ENCODE results near the gene REEP3.
"Not testable (repeated sequence)": the region's sequence is repeated elsewhere in the genome, so short reads cannot be mapped to it uniquely, and the experiment has no call there.

Gene REEP3

DNA sequence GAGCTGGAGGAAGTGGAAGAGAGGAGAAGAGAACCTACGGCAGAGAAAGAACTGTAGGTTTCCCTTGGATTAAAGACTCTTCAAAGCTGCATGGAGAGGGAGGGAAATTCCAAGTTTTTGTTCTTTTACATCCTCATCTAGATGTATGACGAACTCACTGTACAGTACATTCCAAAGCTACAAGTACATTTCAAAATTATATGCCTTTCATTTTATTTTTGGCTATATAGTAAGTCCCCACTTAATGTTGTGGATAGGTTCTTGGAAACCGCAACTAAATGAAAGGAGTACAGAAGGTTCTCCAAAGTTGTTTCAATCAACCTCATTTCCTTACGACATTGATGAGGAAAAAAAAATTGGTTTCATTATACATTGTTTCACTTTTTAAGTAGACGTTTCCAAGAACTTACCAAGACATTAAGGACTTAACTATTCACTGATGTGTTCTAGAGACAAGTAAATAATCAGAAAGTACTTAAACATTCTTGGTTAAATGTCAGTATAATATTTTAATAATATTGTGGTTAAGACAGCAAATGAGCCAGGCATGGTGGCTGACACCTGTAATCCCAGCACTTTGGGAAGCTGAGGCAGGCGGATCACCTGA lies 39.3 kb upstream of the REEP3 start:
- Histone ChIP-seq H3K4me1 (ENCODE audit: insufficient read depth, poor library complexity, severe bottlenecking) (no peaks in the 10 kb centered on the region), H3K27me3 (ENCODE audit: insufficient read depth, poor library complexity, severe bottlenecking) (no peaks in the 10 kb centered on the region), H3K36me3 (ENCODE audit: low read depth) (no peaks in the 10 kb centered on the region), H3K9me3 (ENCODE audit: severe bottlenecking) (no peaks in the 10 kb centered on the region), H3K4me3 (ENCODE audit: severe bottlenecking) (no peak overlapping the region), H3K27ac (ENCODE audit: poor library complexity, severe bottlenecking) (no peak overlapping the region)
- DNase-seq (ENCODE audit: low spot score) (no peak), ATAC-seq (ENCODE audit: low read depth) (peak; percentile 41; the same call in 2 of the 3 replicates)
- TF ChIP-seq CTCF (IDR thresholded peaks at IDR 0.05; ENCODE audit: poor library complexity, severe bottlenecking): no peak

DNA sequence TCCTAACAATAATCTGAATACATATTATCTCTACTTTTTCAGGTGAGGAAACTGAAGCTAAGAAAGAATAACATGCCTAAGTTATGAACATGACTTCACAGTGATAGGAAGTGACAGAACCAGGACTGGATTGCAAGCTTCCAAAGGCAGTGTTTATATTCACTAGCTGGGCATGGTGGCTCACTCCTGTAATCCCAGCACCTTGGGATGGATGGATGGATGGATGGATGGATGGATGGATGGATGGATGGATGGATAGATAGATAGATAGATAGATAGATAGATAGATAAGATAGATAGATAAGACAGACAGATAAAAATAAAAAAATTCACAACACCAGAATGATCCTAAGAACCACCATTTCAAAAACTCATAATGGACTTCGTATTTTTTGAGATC lies 37.2 kb upstream of the REEP3 start:
- no peaks in the 10 kb centered on the region for H3K9me3 ChIP-seq (ENCODE audit: severe bottlenecking)
- no peaks in the 10 kb centered on the region for H3K4me1 ChIP-seq (ENCODE audit: insufficient read depth, poor library complexity, severe bottlenecking)
- DNase-seq (ENCODE audit: low spot score): no peak
- no peaks in the 10 kb centered on the region for H3K36me3 ChIP-seq (ENCODE audit: low read depth)
- H3K27ac ChIP-seq (ENCODE audit: poor library complexity, severe bottlenecking): no peak overlapping the region
- no peak overlapping the region for H3K4me3 ChIP-seq (ENCODE audit: severe bottlenecking)
- TF ChIP-seq CTCF (IDR thresholded peaks at IDR 0.05; ENCODE audit: poor library complexity, severe bottlenecking): no peak
- H3K27me3 ChIP-seq (ENCODE audit: insufficient read depth, poor library complexity, severe bottlenecking): no peaks in the 10 kb centered on the region
- ATAC-seq (ENCODE audit: low read depth): no peak

GRCh38 chr10:63487990-63488389 lies 33.2 kb upstream of the REEP3 start:
- no peaks in the 10 kb centered on the region for H3K27me3 ChIP-seq (ENCODE audit: insufficient read depth, poor library complexity, severe bottlenecking)
- DNase-seq (ENCODE audit: low spot score) (no peak), ATAC-seq (ENCODE audit: low read depth) (no peak)
- no peak overlapping the region for H3K27ac ChIP-seq (ENCODE audit: poor library complexity, severe bottlenecking)
- no peaks in the 10 kb centered on the region for H3K9me3 ChIP-seq (ENCODE audit: severe bottlenecking)
- TF ChIP-seq CTCF (IDR thresholded peaks at IDR 0.05; ENCODE audit: poor library complexity, severe bottlenecking): no peak
- H3K36me3 ChIP-seq (ENCODE audit: low read depth): no peaks in the 10 kb centered on the region
- peaks cover 20% of the 10 kb centered on the region for H3K4me1 ChIP-seq (ENCODE audit: insufficient read depth, poor library complexity, severe bottlenecking)
- no peak overlapping the region for H3K4me3 ChIP-seq (ENCODE audit: severe bottlenecking)

- Histone ChIP-seq H3K9me3 (ENCODE audit: severe bottlenecking) (no peaks in the 10 kb centered on the region), H3K36me3 (ENCODE audit: low read depth) (no peaks in the 10 kb centered on the region), H3K4me1 (ENCODE audit: insufficient read depth, poor library complexity, severe bottlenecking) (peaks cover 34% of the 10 kb centered on the region), H3K27me3 (ENCODE audit: insufficient read depth, poor library complexity, severe bottlenecking) (no peaks in the 10 kb centered on the region), H3K4me3 (ENCODE audit: severe bottlenecking) (no peak overlapping the region), H3K27ac (ENCODE audit: poor library complexity, severe bottlenecking) (no peak overlapping the region)
- DNase-seq (ENCODE audit: low spot score) (no peak), ATAC-seq (ENCODE audit: low read depth) (no peak)
- no peak for TF ChIP-seq CTCF (IDR thresholded peaks at IDR 0.05; ENCODE audit: poor library complexity, severe bottlenecking)
Observed at GRCh38 chr10:63489838-63490237, 31.4 kb upstream of the REEP3 start.

DNA sequence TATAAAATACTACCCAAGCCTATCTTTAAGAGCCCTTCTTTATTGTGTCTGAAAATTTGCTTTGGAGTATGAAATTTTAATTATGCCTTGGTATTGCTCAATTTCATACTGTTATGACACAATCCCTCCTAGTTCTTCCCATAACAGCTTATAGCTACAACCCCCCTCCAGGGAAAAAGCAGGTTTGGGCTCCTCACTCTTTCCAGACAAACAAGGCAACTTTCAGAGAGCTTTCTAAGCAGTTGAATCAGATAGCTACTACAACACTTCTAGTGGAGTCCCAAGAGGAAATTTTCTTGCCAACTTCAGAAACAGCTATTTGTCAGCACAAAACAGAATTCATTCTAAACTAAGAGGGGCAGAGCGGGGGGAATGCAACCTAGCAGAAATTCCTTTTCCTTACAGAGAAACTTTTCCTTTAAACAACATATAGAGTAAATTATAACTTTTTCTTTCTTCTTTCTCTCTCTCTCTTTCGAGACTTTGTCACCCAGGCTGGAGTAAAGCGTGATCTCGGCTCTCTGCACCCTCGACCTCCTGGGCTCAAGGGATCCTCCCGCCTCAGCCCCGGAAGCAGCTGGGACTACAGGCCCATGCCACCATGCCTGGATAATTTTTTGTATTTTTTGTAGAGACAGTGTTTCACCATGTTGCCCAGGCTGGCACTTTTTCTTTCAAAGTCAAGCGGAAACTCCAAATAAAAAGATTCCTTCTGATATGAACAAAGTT lies 29.4 kb upstream of the REEP3 start:
- Histone ChIP-seq H3K27ac (ENCODE audit: poor library complexity, severe bottlenecking) (peak overlapping the region; percentile 48), H3K9me3 (ENCODE audit: severe bottlenecking) (no peaks in the 10 kb centered on the region)
- TF ChIP-seq CTCF (IDR thresholded peaks at IDR 0.05; ENCODE audit: poor library complexity, severe bottlenecking): no peak

GRCh38 chr10:63492317-63492690 lies 28.9 kb upstream of the REEP3 start:
- H3K9me3 ChIP-seq (ENCODE audit: severe bottlenecking); H3K4me3 ChIP-seq (ENCODE audit: severe bottlenecking); H3K36me3 ChIP-seq (ENCODE audit: low read depth); DNase-seq (ENCODE audit: low spot score); ATAC-seq (ENCODE audit: low read depth); H3K27me3 ChIP-seq (ENCODE audit: insufficient read depth, poor library complexity, severe bottlenecking): not testable (repeated sequence)
- Histone ChIP-seq H3K27ac (ENCODE audit: poor library complexity, severe bottlenecking) (peak overlapping the region; percentile 48), H3K4me1 (ENCODE audit: insufficient read depth, poor library complexity, severe bottlenecking) (peaks cover 34% of the 10 kb centered on the region)

More for the DNA sequence above, 29.4 kb upstream of the REEP3 start:
- DNase-seq (ENCODE audit: low spot score) (no peak), ATAC-seq (ENCODE audit: low read depth) (peak; percentile 78)
- H3K36me3 ChIP-seq (ENCODE audit: low read depth): peaks cover 7% of the 10 kb centered on the region; the same call in 1 of the 2 replicates
- peaks cover 34% of the 10 kb centered on the region for H3K4me1 ChIP-seq (ENCODE audit: insufficient read depth, poor library complexity, severe bottlenecking)
- H3K4me3 ChIP-seq (ENCODE audit: severe bottlenecking): no peak overlapping the region
- H3K27me3 ChIP-seq (ENCODE audit: insufficient read depth, poor library complexity, severe bottlenecking): no peaks in the 10 kb centered on the region
